MCF 10A (cell line): ENCODE measurements around the gene PITX1. TPM values are rescaled to one million over a fixed set of nuclear protein-coding genes. Genes with fewer than 3 reads are reported as not detected.
A peak's percentile ranks its signal among the peaks of the same experiment; 100 is the strongest.

Experiments used
- BruUV-seq: library from RNA; stranded (reverse); fragments of 400-500 nt; replicated peaks from 2 replicates; lab custom pipeline; 2021; lab: Mats Ljungman, UMichigan
- CTCF ChIA-PET: fragments of 300-600 bp; sonication (Branson Sonifier 250); formaldehyde crosslinking; extraction: SDS; loops from one replicate; lab custom pipeline; 2021; ENCODE audit warnings: antibody characterized with exemption, inconsistent platforms; lab: Yijun Ruan, JAX
- POLR2A ChIA-PET: fragments of 300-600, 350-650 bp; sonication (Branson Sonifier 250); formaldehyde crosslinking; extraction: SDS; loops from one replicate; lab custom pipeline; 2020; ENCODE audit warnings: antibody characterized with exemption, inconsistent platforms; lab: Yijun Ruan, JAX
- DNase-seq: peaks from one replicate; pipeline ENCODE4 v3.0.0-alpha.2; 2018; ENCODE audit not compliant: unreplicated experiment
- H3K27ac Mint-ChIP-seq: one replicate; pipeline ENCODE4 v1.8.0; 2022; ENCODE audit warnings: mild to moderate bottlenecking, low read depth, mixed read lengths; ENCODE audit not compliant: unreplicated experiment
- H3K27me3 Mint-ChIP-seq: one replicate; pipeline ENCODE4 v1.8.0; 2022; ENCODE audit warnings: mixed read lengths; ENCODE audit not compliant: insufficient read depth, unreplicated experiment
- H3K36me3 Mint-ChIP-seq: one replicate; pipeline ENCODE4 v1.8.0; 2022; ENCODE audit warnings: mild to moderate bottlenecking, moderate library complexity, mixed read lengths; ENCODE audit not compliant: insufficient read depth, unreplicated experiment
- H3K4me1 Mint-ChIP-seq: one replicate; pipeline ENCODE4 v1.8.0; 2022; ENCODE audit warnings: mixed read lengths; ENCODE audit not compliant: insufficient read depth, unreplicated experiment
- H3K4me3 Mint-ChIP-seq: one replicate; pipeline ENCODE4 v1.8.0; 2022; ENCODE audit warnings: mild to moderate bottlenecking, moderate library complexity, mixed read lengths; ENCODE audit not compliant: unreplicated experiment
- H3K9me3 Mint-ChIP-seq: one replicate; pipeline ENCODE4 v1.8.0; 2022; ENCODE audit warnings: mixed read lengths; ENCODE audit not compliant: unreplicated experiment
- CTCF ChIP-seq: fragments of 200-600 bp; IDR thresholded peaks from one replicate; pipeline ENCODE4 v1.8.0; 2022; ENCODE audit warnings: antibody characterized with exemption, mild to moderate bottlenecking; ENCODE audit not compliant: unreplicated experiment
- intact Hi-C: fragments of 100-400 bp; cut with micrococcal nuclease; formaldehyde crosslinking; loops from 2 replicates; pipeline ENCODE4 v1.14.1; 2022
- total RNA-seq: library from RNA; stranded (reverse); gene quantifications from 2 replicates; pipeline ENCODE4 v1.2.3, GENCODE V29; 2022

Gene PITX1
- total RNA-seq, 1 experiment from 2014 or later, result 42.9 TPM

- BruUV-seq, result no TSS peak
- Mint-ChIP-seq H3K4me1 (no peaks in the 10 kb centered on the region), H3K9me3 (no peaks in the 10 kb centered on the region), H3K27me3 (no peaks in the 10 kb centered on the region), H3K27ac (no peak overlapping the region), H3K4me3 (no peak overlapping the region), H3K36me3 (peaks cover 5% of the 10 kb centered on the region)
- DNase-seq, result no peak
- no peak for TF ChIP-seq CTCF
- ChIA-PET POLR2A (interaction anchor here (1.1 to 1.7 kb wide), 2 partner anchors 13 to 39 kb away, joined by 4 to 5 read pairs; no protein-coding TSS in a partner anchor), CTCF (interaction anchor here (0.5 to 2.4 kb wide), 6 partner anchors 176 to 434 kb away, joined by 3 to 11 read pairs (median 5); no protein-coding TSS in a partner anchor)
- intact Hi-C loops, result loop anchor here (1.0 to 5.0 kb wide), 2 partner anchors 180 to 321 kb away; no protein-coding TSS in a partner anchor
Measured at GRCh38 chr5:135011355-135012032, 22.5 kb downstream of the PITX1 start.

- Mint-ChIP-seq H3K27ac (no peak overlapping the region), H3K4me1 (no peaks in the 10 kb centered on the region), H3K4me3 (no peak overlapping the region), H3K36me3 (peaks cover 5% of the 10 kb centered on the region), H3K9me3 (no peaks in the 10 kb centered on the region), H3K27me3 (no peaks in the 10 kb centered on the region)
- ChIA-PET CTCF (interaction anchor here (0.8 to 2.4 kb wide), 4 partner anchors 179 to 322 kb away, joined by 3 to 11 read pairs (median 7); no protein-coding TSS in a partner anchor), POLR2A (interaction anchor here (0.6 to 1.7 kb wide), 3 partner anchors 14 to 124 kb away, joined by 3 to 5 read pairs (median 4); no protein-coding TSS in a partner anchor)
- DNase-seq, result peak; percentile 46
- intact Hi-C loops, result loop anchor here (1.0 to 5.0 kb wide), 2 partner anchors 181 to 322 kb away; no protein-coding TSS in a partner anchor
- no TSS peak for BruUV-seq
- TF ChIP-seq CTCF, result peak; percentile 50
Measured at GRCh38 chr5:135010502-135011354, 23.3 kb downstream of the PITX1 start.

DNA sequence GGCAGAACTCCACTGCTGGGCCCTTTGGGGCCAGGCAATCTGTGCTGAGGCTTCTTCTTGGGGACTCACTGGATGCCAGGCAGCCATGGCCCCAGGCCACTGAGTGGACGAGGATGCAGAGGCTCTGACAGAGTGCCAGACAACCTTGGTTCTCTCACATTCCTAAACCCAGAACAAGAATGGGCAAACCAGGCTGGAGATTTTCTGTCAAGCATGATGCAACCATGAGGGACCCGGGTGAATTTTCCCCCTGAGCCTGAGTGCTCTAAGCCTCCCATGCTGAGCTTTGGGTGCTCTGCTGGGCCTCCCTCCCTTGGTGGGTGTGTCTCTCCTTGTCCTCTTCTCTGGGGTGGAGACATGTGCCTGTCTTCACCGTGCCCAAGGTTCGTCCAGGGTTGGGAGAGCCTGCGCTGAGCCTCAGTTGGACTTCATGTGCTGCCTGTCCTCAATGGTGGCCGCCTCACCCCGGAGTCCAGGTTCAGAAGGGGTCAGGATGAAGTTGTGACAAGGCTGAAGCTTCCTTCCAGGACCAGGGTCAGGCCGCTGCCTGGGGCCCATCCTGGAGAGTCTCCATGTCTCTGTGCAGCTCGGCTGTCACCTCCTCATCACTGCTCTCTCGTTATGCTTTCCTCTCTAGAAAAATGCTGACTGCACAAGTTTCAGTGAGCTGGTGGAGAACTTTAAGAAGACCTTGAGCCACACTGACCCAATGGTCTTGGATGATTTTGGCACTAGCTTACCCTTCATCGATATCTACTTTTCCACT, 24.1 kb downstream of the PITX1 start:
- ChIA-PET CTCF (interaction anchor here (0.6 to 2.4 kb wide), 4 partner anchors 181 to 816 kb away, joined by 3 to 11 read pairs (median 6); no protein-coding TSS in a partner anchor), POLR2A (interaction anchor here (0.6 kb wide), 1 partner anchor 114 kb away, joined by 3 read pairs; no protein-coding TSS in a partner anchor)
- BruUV-seq, result no TSS peak
- Mint-ChIP-seq H3K4me3 (no peak overlapping the region), H3K36me3 (peaks cover 5% of the 10 kb centered on the region), H3K4me1 (no peaks in the 10 kb centered on the region), H3K27me3 (no peaks in the 10 kb centered on the region), H3K27ac (no peak overlapping the region), H3K9me3 (no peaks in the 10 kb centered on the region)
- no peak for TF ChIP-seq CTCF
- DNase-seq, result no peak
- intact Hi-C loops, result loop anchor here (5.0 kb wide), 1 partner anchor 322 kb away; no protein-coding TSS in a partner anchor
